Inflammatory macrophage treated with lipopolysaccharide for 1 hour (primary cell): Measurements from ENCODE around the gene PAK6.
A peak's percentile ranks its signal among the peaks of the same experiment; 100 is the strongest.

Experiments used
- DNase-seq, 2 donors: peaks; one replicate each; pipeline ENCODE4 v3.0.0-alpha.2; 2020 to 2022

Gene PAK6

DNA sequence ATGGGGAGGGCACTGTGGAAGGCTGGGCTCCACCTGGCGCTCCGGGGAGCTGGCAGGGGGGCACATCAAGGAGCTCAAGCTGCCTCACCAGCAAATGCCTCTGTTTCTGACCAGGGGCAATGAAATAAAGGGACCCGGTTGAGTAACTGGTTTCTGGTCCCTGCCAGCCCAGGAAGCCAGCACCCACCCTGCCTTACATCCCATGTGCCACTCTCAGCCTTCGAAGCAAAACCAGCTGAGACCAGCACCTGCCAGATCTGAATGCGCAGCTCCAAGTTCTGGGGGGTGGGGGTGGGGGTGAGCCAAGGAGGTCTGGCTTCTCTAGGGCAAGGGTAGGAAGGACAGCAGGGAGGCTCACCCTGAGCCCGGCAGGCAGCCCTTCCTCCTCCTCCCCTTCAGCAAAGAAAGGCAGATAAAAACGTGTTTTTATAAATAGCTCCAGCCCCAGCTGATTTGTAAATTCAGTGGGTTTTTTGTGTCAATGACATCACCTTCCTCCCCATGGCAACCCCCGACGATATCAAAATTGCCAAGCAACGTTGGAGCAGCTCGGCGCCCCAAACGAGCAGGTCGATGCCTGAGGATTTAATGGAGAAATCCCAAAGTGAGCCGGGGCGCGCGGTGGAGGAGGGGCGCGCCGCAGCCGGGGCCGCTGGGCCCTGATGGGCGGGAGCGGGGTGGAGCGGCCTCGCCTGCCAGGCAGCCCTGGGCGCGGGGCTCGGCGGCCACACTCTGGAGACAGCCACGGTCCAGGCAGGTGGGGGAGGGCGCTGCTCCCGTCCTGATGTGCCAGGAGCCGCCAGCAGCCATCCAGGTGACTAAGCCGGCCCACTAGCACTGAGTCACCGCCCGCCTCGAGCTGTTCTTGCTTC lies at the start of gene PAK6:
TSS of gene PAK6 (plus strand) at position 532 of the 872 bp plus-strand sequence. CDS start 25,723 bp downstream, outside the sequence.
- peak; percentile 27 to 37 for DNase-seq

DNA sequence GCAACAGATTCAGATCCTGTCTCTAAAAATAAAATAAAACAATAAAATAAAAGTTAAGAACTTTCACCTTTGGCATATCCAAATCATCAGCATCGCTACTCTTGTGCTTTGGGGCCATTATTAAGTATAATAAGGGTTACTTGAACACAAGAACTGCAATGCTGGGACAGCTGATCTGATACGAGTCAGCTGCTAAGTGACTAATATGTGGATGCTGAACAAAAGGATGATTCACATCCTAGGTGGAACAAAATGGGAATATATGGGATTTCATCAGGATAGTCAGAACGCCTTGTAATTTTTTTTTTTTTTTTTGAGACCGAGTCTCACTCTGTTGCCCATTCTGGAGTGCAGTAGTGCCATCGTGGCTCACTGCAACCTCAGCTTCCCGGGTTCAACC lies 48.3 kb upstream of the PAK6 start:
- peak in 1 of 2 donors; percentile 39 for DNase-seq

DNA sequence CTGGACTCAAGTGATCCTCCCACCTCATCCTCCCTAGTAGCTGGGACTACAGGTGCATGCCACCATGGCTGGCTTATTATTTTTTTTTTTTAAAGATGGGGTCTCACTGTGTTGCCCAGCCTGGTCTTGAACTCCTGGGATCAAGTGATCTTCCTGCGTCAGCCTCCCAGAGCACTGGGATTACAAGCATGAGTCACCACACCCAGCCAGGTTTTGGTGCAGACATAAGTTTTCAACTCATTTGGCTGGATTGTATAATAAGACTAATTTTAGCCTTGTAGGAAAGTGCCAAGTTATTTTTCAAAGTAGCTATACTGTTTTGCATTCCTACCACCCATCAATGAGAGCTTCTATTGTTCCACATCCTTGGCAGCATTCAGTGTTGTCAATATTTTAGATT lies 45.9 kb upstream of the PAK6 start:
- no peak for DNase-seq

DNA sequence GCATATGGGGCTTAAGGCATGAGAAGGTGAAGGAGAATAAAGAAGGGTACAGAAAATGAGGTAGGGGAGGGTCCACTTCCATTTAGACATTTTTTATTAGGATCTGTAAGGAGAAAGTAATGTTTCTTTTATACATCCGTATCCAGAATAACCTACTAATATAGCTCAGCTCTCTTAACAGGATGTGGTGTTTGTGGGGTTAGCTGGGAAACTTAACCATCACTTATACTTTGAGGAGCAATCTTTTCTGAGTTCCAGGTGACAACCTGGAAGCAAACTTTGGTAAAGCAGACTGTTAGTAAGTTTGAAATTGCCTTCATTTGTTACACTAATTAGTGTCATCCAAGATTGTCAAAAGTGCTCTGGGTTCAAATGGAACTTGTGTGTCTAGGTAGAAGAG lies 41.4 kb upstream of the PAK6 start:
- no peak for DNase-seq

DNA sequence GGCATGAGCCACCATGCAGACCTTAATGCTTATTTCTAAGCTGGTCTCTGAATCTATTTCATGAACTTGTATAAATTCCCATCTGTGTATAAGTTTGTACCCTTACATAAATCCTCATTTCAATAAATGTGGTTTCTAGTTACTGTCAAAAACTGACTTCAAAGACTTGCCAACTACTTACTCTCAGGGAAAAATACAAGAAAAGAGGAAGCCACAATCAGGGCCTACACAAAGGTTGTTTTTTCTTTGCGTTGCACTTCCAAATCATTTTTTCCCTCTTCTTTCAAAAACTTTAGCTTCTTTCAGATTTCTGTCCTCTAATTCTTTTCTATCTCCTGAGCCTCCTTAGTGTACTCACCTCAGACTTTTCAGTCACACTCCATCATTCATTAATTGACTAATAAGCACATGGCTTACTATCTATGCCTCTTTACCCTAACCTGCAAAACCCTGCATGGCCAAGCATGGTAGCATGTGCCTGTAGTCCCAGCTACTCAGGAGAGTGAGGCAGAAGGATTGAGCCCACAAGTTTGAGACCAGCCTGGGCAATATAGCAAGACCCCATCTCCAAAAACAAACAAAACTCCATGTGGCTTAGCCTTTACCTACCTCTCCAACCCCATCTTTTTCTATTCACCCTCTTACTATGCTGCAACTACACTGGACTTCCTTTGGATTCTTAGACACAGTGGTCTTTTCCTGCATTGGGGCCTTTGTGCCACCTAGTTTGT lies 40.3 kb upstream of the PAK6 start:
- DNase-seq = no peak

DNA sequence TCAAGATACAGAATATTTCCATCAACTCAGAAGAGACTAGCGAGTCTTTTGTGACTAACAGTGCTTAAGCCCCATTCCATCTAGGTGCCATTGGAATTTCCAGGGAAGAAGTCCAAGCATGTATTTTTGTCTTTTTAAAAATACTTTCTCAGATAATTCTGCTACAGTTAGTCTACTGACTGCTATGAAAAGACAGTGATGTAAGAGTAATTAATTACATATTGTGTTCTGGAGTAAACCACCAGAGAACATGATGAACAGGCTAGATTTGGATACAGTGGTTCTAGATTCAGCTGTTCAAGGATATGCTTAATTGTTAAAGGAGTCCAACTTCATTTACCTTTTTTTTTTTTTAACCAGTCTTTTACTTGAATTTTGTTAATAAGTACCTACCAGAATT lies 34.8 kb upstream of the PAK6 start:
- no peak for DNase-seq

DNA sequence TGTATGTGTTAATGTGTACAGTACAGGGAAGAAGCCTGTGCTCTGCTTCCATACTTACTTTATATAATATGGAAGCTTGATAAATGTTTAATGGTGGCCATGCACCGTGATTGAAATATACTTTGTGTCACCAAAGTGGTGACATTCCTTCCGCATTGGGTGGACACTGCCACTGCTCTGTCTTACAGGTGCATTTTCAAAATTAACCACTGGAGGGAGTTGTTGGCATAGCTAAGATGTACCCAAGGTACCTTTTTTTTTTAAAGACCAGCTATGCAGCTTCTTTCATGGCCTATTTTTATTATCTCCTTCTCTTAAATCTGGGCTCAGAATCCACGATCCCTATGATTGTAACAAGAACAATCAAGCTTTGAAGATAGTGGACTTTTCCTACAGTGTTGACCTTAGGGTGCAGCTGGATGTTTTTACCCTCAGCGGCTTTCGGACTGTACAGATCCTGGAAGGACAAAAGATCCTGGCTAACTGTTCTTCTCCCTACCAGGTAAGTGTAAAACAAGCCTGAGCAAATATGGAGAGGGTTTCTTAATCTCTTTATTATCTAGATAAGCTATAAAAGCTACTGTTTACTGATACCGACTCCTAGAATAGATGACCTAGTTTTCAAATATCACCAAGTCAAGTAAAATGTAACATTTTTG lies 21.6 kb upstream of the PAK6 start:
- peak; percentile 71 to 96 for DNase-seq

DNA sequence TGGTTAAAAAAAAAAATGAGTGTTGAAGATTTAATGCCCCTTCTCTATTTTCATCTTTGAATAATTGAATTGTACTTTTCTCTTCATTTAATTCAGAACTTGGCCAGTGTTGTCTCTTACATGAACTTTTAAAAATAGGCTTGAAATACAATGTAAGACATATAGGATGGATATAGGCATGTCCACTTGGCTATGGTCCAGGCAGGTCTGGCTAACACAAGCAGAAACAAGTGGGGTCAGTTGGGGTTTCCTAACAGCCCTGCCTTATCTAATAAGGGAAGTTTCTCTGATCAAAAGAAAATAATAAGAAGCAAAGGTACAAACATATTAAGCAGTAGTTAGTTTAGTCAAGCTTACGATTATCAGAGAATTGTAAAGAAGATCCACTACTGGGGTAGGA lies 19.1 kb upstream of the PAK6 start:
- no peak for DNase-seq

DNA sequence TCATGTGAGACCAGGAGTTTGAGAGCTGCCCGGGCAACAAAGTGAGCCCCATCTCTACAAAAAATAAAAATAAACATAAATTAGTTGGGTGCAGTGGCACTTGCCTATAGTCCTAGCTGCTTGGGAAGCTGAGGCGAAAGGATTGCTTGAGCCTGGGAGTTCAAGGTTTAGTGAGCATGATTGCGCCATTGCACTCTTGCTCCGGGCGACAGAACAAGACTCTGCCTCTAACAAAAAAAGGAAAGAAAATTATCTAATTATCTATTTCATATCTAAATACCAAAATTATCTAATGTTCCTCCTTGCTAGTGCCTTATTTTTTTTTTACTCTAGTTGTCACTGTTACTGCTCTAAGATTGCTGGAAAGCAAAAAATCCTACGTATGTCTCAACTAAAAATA lies 16.7 kb upstream of the PAK6 start:
- no peak for DNase-seq

DNA sequence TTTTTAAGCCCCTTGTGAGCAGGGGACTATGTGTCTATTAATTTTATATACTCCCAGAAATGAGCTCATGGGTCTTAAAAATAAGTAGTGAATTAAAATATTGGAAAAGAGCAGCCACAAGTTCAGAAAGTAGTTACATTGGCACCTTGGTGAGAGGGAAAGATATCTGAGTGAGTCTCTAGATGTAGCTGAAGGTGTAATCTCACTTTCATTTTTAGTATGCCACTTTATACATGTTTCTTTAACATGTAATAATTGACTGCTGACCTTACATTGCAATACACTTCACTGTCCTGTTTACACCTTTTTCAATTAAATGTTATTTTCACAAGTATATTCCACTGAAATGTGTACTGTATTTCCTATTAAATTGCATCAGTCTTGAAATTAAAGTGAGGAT lies 12.1 kb upstream of the PAK6 start:
- DNase-seq = no peak

DNA sequence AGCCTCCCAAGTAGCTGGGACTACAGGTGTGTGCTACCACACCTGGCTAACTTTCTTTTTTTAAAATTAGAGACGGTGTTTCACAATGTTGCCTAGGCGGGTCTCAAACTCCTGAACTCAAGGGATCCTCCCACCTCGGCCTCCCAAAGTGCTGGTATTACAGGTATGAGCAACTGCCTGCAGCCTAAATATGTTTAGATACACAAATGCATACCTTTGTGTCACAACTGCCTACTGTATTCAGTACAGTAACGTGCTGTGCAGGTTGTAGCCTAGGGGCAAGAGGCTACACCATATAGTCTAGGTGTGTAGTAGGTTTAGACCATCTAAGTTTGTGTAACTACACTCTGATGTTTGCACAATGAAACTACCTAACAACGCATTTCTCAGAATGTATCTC lies 9.5 kb upstream of the PAK6 start:
- DNase-seq = no peak

DNA sequence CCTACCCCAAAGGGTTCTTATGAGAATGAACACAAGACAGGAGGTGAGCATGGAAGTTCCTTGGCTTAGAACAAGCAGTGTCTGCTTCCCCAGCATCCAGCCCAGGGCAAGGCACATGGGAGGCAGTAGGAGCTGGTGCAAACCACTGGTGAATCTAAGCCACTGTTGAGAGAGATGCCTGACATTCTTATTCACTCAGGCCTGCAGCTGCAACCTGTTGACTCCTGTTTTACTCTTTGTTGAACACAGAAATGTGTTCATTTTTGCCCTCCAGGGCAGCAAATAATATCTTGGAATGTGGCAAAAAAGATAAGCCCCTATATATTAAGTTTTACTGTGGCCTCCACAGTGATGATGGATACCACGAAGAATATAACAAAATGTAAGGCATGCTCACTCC lies 8.9 kb upstream of the PAK6 start:
- no peak for DNase-seq

DNA sequence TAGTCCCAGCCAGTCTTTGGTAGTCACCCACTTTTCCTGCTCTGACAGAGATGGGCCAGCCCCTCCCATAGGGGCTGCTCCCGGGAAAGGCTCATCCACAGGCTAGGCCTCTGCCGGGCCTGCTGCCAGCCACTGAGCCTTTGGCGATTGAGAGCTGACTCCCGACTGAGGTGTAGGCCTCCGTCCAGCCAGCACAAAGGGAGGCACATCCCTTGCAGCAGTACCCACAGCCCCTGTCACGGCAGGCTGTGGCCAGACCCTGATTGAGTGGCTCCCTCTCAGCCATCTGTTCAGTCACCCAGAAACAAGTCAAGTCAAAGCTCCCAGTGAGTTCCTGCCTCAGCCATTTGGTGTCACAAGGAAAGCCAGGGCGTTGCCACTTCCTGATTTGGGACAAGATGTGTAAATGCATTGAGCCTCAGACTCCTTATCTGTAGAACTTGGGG lies 6.2 kb upstream of the PAK6 start:
- peak; percentile 61 to 63 for DNase-seq

DNA sequence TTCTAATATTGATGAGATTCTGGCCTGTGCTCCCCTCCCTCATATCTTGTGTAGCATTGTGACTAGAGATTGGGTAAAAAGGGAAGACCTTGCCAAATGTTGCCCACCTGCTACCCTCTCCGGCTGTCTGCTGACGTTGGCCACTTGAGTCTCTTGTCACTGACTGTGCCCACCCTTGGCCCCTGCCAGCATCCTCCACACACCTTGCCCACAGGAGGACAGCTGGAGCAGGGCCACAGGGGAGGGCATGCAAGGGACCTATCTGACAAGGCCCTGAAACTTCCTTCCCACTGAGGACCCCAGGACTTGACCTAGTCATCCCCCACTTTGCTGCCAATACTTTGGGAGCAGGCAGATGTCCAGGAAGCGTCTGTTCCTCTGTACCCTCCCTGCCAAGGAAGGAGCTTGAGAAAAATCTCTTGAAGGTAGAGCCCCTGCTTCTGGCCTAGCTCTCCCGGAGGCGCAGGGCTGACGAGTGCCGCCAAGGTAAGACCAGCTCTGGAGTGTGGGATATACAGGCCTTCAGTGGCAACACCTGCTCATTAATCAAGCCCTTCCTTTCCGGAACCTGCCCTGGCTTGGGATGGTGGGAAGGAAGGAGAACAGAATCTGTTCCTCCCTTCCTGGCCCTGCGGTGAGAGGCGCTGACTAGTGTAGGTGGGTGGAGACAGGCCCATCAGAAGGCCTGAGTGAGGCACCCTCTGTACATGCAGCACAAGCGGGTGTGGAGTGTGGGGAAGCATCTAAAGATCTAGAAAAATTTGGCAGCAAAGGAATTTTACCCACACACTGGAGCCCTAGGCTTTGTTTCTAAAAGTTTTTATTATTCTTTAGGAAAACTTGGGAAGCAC lies 4.9 kb upstream of the PAK6 start:
- peak; percentile 16 to 32 for DNase-seq

DNA sequence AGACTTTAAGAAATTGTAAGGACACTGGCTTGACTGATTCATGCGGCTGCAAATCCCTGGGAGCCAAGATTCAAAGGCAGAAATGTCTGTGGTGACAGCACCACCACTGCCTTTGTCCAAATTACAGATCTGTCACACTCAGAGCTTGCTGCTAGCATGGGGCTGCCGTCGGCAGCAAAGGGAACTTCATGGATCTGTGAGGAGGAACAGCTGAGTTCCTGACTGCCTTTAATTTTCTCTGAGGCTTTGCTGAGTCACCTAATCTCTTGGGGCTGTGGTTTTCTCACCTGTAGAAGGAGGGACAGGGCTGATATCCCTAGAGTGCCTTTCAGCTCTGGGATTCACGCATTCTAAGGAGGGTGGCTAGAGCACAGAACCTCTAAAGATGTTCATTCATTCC lies 4.1 kb upstream of the PAK6 start:
- DNase-seq = peak; percentile 12 to 26

DNA sequence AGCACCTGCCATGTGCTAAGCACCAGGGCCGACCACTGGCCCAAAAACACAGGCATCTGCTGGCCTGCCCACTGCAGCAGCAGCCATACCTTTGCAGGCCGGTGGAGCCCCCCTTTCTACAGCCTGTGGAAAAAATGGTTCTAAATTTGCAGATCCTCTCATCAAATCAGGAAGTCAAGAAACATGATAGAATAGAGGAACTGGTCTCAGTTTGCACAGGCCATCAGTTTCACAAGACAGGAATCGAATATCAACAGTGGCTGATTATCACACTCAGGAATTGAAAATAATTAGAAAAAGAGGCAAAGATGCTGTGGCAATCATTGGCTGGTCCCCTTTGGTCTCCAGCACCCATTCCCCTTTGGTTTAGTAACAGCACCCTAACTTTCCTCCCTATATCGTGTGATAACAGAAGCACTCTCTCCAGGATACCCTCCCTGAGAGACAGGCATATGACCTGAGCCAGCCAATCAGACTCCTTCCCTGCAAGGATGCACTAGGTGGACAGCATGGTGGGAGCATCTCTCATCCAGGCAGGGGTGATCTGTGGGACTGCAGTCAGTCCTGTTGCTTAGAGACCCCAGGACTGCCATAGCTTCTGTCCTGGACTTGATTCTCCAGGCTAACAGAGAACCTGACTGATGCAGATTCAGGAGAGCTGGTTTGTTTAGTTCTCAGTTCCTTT lies 3.5 kb upstream of the PAK6 start:
- peak; percentile 61 to 65 for DNase-seq

DNA sequence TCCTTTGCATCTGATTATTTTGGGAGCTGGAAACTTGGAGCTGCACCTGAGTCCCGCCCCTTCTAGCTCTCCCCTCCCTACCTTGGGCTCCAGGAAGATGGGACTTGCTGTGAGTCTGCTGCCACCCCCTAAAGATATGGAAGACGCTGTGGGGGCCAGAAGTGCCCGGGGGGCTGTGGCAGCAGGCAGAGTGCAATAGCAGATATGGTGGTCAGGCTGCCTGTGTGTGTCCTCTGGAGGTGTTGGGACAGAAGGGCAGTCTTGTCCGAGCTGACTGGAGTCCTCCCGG lies 485 bp downstream of the PAK6 start:
- no peak for DNase-seq

DNA sequence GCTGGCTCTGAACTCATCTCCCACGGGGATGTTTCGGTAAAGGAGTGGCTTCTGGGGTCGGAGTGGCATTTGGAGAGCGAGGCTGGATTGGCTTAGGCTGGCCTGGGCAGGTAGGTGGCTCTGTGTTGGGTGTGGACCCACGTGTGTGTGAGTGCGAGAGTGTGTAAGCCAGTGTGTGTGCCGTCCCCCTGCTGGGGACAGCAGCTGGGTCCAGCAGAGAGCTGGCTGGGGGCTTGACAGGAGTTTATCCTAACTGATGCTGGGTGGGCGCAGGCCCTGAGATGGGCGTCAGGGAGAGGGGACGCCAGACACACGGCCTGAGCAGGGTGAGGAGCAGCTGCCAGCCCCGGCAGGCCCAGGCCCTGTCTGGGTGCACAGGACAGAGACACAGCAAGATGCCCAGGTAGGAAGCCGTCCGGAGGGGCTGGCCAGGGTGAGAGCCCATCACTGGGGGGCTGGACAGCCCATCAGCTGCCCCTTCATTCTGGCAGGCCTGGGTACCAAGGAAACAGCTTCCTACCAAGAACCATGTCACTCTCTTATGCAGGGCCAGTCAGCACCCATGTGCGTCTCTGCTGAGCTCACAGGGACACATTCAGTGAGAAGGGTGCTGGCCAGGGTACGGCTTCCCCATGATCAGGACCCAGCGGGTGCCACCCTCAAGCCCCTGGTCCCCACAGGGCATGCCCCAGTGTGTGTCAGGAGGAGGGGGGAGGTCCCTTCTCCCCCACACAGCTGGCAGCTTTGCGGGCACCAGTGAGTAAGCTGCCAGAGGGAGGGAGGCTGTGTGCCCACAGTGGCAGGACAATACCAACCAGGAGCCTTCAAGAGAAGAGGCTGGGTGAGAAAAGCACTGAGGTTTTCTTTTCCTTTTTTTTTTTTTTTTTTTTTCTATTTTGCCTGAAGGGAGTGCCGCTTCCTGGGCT lies 1.1 kb downstream of the PAK6 start:
- DNase-seq = no peak

DNA sequence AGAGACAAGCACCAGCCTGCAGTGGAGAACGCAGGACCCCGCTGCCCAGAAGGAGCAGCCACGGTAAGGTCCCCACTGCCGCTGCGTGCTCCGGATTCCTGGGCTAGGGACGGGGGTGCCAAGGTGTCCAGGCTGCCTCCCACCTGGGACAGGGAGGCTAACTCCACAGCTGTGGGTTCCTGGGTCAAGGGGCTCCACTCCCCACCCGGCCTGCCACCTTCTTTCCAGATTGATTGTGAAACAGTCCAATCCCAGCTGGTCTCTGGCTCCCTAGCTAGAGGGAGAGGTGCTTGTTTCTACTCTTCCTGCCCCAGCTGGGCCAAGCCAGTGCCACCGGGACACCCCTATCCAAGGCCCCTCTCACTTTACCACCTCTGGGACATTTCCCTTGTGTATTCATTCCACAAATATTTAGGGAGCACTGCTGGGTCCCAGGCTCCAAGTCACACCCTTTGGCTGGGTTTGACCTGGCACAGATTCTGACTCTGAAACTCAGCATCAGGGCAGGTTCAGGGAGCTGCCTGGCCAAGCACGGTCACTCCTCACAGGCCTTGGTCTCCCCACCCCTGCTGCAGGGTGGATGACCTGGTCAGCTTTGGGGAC lies 1.9 kb downstream of the PAK6 start:
- DNase-seq = no peak
